GM18499 (cell line): ENCODE data around the gene KICS2.

ENCODE experiments used
- ATAC-seq: cut with Tn5 transposase; IDR thresholded peaks from one replicate; pipeline ENCODE4 v1.9.1; 2021; ENCODE audit warnings: moderate number of reproducible peaks; ENCODE audit not compliant: insufficient read depth, unreplicated experiment

The KICS2 gene

GRCh38 chr12:64178122-64178521, 44.0 kb downstream of the KICS2 start:
- ATAC-seq, result no peak

GRCh38 chr12:64177001-64177400, 45.1 kb downstream of the KICS2 start:
- ATAC-seq, result no peak

GRCh38 chr12:64175254-64175945, 46.7 kb downstream of the KICS2 start:
- no peak for ATAC-seq

GRCh38 chr12:64173456-64173855, 48.6 kb downstream of the KICS2 start:
- no peak for ATAC-seq
